ENCODE results near the gene EIF4B.

The EIF4B gene

GRCh38 chr12:53057816-53058500, 51.7 kb downstream of the EIF4B start:
- H3K4me1 Mint-ChIP-seq = peaks cover 51% of the 10 kb centered on the region
- H3K27me3 Mint-ChIP-seq (ENCODE audit: low read depth, poor library complexity) = peaks cover 14% of the 10 kb centered on the region
- H3K9me3 Mint-ChIP-seq = no peaks in the 10 kb centered on the region
- DNase-seq = no peak
- H3K4me3 Mint-ChIP-seq = no peak overlapping the region
- no peak overlapping the region for H3K27ac Mint-ChIP-seq
- TF ChIP-seq, protein P1, sequence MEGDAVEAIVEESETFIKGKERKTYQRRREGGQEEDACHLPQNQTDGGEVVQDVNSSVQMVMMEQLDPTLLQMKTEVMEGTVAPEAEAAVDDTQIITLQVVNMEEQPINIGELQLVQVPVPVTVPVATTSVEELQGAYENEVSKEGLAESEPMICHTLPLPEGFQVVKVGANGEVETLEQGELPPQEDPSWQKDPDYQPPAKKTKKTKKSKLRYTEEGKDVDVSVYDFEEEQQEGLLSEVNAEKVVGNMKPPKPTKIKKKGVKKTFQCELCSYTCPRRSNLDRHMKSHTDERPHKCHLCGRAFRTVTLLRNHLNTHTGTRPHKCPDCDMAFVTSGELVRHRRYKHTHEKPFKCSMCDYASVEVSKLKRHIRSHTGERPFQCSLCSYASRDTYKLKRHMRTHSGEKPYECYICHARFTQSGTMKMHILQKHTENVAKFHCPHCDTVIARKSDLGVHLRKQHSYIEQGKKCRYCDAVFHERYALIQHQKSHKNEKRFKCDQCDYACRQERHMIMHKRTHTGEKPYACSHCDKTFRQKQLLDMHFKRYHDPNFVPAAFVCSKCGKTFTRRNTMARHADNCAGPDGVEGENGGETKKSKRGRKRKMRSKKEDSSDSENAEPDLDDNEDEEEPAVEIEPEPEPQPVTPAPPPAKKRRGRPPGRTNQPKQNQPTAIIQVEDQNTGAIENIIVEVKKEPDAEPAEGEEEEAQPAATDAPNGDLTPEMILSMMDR (IDR thresholded peaks at IDR 0.05) = no peak
- no peaks in the 10 kb centered on the region for H3K36me3 Mint-ChIP-seq (ENCODE audit: low read depth)

DNA sequence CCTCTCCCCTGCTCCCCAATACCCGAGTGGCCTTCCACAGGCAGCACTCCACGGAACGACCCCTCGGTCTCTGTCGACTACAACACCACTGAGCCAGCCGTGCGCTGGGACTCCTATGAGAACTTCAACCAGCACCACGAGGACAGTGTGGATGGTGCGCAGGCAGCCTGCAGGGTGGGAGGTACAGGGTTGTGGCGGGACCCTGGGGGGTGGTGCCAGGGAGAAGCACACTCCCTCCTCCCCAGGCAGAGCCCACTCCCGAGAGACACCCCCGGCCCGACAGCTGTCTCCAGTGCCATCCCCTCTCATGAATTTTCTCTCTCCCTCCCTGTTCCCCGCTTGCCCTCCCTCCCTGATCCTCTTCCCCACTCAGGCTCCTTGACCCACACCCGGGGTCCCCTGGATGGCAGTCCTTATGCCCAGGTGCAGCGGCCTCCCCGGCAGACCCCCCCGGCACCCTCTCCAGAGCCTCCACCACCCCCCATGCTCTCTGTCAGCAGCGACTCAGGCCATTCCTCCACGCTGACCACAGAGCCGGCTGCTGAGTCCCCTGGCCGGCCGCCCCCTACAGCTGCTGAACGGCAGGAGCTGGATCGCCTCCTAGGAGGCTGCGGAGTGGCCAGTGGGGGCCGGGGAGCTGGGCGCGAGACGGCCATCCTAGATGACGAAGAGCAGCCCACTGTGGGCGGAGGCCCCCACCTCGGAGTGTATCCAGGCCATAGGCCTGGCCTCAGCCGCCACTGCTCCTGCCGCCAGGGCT, 52.6 kb downstream of the EIF4B start:
- Mint-ChIP-seq H3K4me3 (no peak overlapping the region), H3K27ac (no peak overlapping the region), H3K9me3 (no peaks in the 10 kb centered on the region), H3K36me3 (ENCODE audit: low read depth) (no peaks in the 10 kb centered on the region), H3K27me3 (ENCODE audit: low read depth, poor library complexity) (peaks cover 14% of the 10 kb centered on the region), H3K4me1 (peaks cover 53% of the 10 kb centered on the region)
- no peak for DNase-seq
- TF ChIP-seq, protein P1 (IDR thresholded peaks at IDR 0.05) = no peak

- no peak overlapping the region for H3K4me3 Mint-ChIP-seq
- peaks cover 55% of the 10 kb centered on the region for H3K4me1 Mint-ChIP-seq
- no peak for DNase-seq
- peaks cover 10% of the 10 kb centered on the region for H3K27me3 Mint-ChIP-seq (ENCODE audit: low read depth, poor library complexity)
- TF ChIP-seq, protein P1 (IDR thresholded peaks at IDR 0.05) = no peak
- H3K27ac Mint-ChIP-seq = no peak overlapping the region
- no peaks in the 10 kb centered on the region for H3K36me3 Mint-ChIP-seq (ENCODE audit: low read depth)
- no peaks in the 10 kb centered on the region for H3K9me3 Mint-ChIP-seq
Measured at GRCh38 chr12:53059434-53060063, 53.3 kb downstream of the EIF4B start.

GRCh38 chr12:53060064-53060720, 53.9 kb downstream of the EIF4B start:
- H3K4me3 Mint-ChIP-seq = no peak overlapping the region
- TF ChIP-seq, protein P1 (IDR thresholded peaks at IDR 0.05) = no peak
- DNase-seq = no peak
- H3K36me3 Mint-ChIP-seq (ENCODE audit: low read depth) = no peaks in the 10 kb centered on the region
- H3K4me1 Mint-ChIP-seq = peaks cover 52% of the 10 kb centered on the region
- H3K9me3 Mint-ChIP-seq = no peaks in the 10 kb centered on the region
- H3K27ac Mint-ChIP-seq = no peak overlapping the region
- H3K27me3 Mint-ChIP-seq (ENCODE audit: low read depth, poor library complexity) = peaks cover 10% of the 10 kb centered on the region

GRCh38 chr12:53060721-53061276, 54.5 kb downstream of the EIF4B start:
- peaks cover 46% of the 10 kb centered on the region for H3K4me1 Mint-ChIP-seq
- H3K9me3 Mint-ChIP-seq = no peaks in the 10 kb centered on the region
- H3K36me3 Mint-ChIP-seq (ENCODE audit: low read depth) = no peaks in the 10 kb centered on the region
- no peak overlapping the region for H3K27ac Mint-ChIP-seq
- H3K27me3 Mint-ChIP-seq (ENCODE audit: low read depth, poor library complexity) = peaks cover 10% of the 10 kb centered on the region
- TF ChIP-seq, protein P1 (IDR thresholded peaks at IDR 0.05) = no peak
- no peak for DNase-seq
- no peak overlapping the region for H3K4me3 Mint-ChIP-seq
